HCT116 (cell line): ENCODE results near the gene SRP9.

Experiments used
- EZH2phosphoT487 ChIP-seq: fragments of 200-600 bp; IDR thresholded peaks from 2 replicates; pipeline ENCODE4 v1.6.1; 2018; ENCODE audit warnings: antibody characterized with exemption, borderline replicate concordance
- FOSL1 ChIP-seq: IDR thresholded peaks from 2 replicates; pipeline ENCODE4 v1.6.1; 2012; ENCODE audit warnings: low read depth
- POLR2A ChIP-seq: IDR thresholded peaks from 2 replicates; pipeline ENCODE4 v1.7.0; 2011; ENCODE audit warnings: borderline replicate concordance; ENCODE audit not compliant: insufficient read depth, insufficient read length; ENCODE audit errors: extremely low read depth
- SIN3A ChIP-seq: IDR thresholded peaks from 2 replicates; pipeline ENCODE4 v1.6.1; 2012; ENCODE audit warnings: low read depth
- SP1 ChIP-seq: IDR thresholded peaks from 2 replicates; pipeline ENCODE4 v1.6.1; 2012; ENCODE audit warnings: low read depth
- ZFX ChIP-seq: fragments of 450-650 bp; IDR thresholded peaks from 2 replicates; pipeline ENCODE4 v1.6.1; 2017
- TF ChIP-seq, protein P1 (sequence below): IDR thresholded peaks from 2 replicates; pipeline ENCODE4 v1.6.1; 2012
- TF ChIP-seq, protein P2 (sequence below), 3 experiments: fragments of 200-600 bp in 1 of 3; sonication (generic) in 1 of 3; IDR thresholded peaks in 2 of 3; conservative IDR thresholded peaks in 1 of 3; 2 replicates each; pipeline ENCODE4 v1.5.1; 2012 to 2017; ENCODE audit warnings: low read depth in 2 of 3, low read length in 2 of 3, antibody characterized with exemption in 1 of 3, borderline replicate concordance in 1 of 3, control low read depth in 1 of 3, mild to moderate bottlenecking in 1 of 3, mixed read lengths in 1 of 3, mixed run types in 1 of 3, moderate library complexity in 1 of 3; ENCODE audit not compliant: insufficient read depth in 1 of 3
- TF ChIP-seq, protein P3 (sequence below): IDR thresholded peaks from 2 replicates; pipeline ENCODE4 v1.6.1; 2012

DNA sequence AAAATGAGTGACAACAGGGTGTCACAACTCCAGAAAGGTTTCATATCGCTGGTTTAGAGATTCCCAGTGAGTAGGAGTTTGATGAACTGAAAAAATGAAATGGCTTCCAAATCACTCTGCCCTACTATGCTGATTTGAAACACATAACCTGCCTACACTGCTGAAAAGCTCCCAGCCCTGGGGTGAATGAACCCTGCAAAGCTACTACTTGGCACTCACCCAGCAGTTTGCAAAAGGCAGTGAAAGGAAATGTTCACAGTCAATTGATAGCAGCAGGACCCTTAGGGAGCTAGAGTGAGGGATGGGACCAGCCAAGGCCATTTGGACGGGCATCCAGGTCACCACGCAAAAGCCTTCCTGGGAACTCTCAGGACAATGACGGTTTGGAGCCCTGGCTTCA lies 44.4 kb upstream of the SRP9 start:
- TF ChIP-seq, protein P1, sequence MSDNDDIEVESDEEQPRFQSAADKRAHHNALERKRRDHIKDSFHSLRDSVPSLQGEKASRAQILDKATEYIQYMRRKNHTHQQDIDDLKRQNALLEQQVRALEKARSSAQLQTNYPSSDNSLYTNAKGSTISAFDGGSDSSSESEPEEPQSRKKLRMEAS = no peak
- TF ChIP-seq, protein P2, sequence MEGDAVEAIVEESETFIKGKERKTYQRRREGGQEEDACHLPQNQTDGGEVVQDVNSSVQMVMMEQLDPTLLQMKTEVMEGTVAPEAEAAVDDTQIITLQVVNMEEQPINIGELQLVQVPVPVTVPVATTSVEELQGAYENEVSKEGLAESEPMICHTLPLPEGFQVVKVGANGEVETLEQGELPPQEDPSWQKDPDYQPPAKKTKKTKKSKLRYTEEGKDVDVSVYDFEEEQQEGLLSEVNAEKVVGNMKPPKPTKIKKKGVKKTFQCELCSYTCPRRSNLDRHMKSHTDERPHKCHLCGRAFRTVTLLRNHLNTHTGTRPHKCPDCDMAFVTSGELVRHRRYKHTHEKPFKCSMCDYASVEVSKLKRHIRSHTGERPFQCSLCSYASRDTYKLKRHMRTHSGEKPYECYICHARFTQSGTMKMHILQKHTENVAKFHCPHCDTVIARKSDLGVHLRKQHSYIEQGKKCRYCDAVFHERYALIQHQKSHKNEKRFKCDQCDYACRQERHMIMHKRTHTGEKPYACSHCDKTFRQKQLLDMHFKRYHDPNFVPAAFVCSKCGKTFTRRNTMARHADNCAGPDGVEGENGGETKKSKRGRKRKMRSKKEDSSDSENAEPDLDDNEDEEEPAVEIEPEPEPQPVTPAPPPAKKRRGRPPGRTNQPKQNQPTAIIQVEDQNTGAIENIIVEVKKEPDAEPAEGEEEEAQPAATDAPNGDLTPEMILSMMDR (IDR thresholded peaks at IDR 0.05 in 2 of 3, conservative IDR thresholded peaks at IDR 0.05 in 1 of 3; ENCODE audit: borderline replicate concordance in 1 of 3, insufficient read depth in 1 of 3, low read depth in 2 of 3, low read length in 2 of 3) = no peak
- no peak for TF ChIP-seq EZH2phosphoT487
- no peak for TF ChIP-seq FOSL1
- TF ChIP-seq POLR2A = no peak
- TF ChIP-seq, protein P3, sequence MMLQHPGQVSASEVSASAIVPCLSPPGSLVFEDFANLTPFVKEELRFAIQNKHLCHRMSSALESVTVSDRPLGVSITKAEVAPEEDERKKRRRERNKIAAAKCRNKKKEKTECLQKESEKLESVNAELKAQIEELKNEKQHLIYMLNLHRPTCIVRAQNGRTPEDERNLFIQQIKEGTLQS = no peak
- TF ChIP-seq SIN3A = no peak
- TF ChIP-seq ZFX = no peak
- TF ChIP-seq SP1 = no peak
